Osteocyte (in vitro differentiated cells): ENCODE measurements around the gene IL22. TPM values are rescaled to one million over a fixed set of nuclear protein-coding genes. Genes with fewer than 3 reads are reported as not detected.
A peak's percentile ranks its signal among the peaks of the same experiment; 100 is the strongest.

Source experiments
- DNase-seq: peaks from one replicate; pipeline ENCODE4 v3.0.0; 2021; ENCODE audit warnings: mixed read lengths; ENCODE audit not compliant: unreplicated experiment; ENCODE audit errors: extremely low spot score
- H3K27ac Mint-ChIP-seq: one replicate; pipeline ENCODE4 v1.8.0; 2021; ENCODE audit warnings: mild to moderate bottlenecking, mixed read lengths; ENCODE audit not compliant: unreplicated experiment
- H3K27me3 Mint-ChIP-seq: one replicate; pipeline ENCODE4 v1.8.0; 2021; ENCODE audit warnings: mixed read lengths; ENCODE audit not compliant: unreplicated experiment
- H3K36me3 Mint-ChIP-seq: one replicate; pipeline ENCODE4 v1.8.0; 2021; ENCODE audit warnings: mixed read lengths; ENCODE audit not compliant: unreplicated experiment
- H3K4me1 Mint-ChIP-seq: one replicate; pipeline ENCODE4 v1.8.0; 2021; ENCODE audit warnings: mixed read lengths; ENCODE audit not compliant: unreplicated experiment
- H3K4me3 Mint-ChIP-seq: one replicate; pipeline ENCODE4 v1.8.0; 2021; ENCODE audit warnings: mild to moderate bottlenecking, moderate library complexity, mixed read lengths; ENCODE audit not compliant: unreplicated experiment
- H3K9me3 Mint-ChIP-seq: one replicate; pipeline ENCODE4 v1.8.0; 2021; ENCODE audit warnings: mixed read lengths; ENCODE audit not compliant: unreplicated experiment
- CTCF ChIP-seq: fragments of 200-600 bp; sonication (generic); IDR thresholded peaks from 2 replicates; pipeline ENCODE4 v1.5.0; 2021; ENCODE audit warnings: antibody characterized with exemption, mild to moderate bottlenecking, moderate library complexity
- total RNA-seq: library from RNA; stranded (reverse); gene quantifications from 2 replicates; pipeline ENCODE4 v1.2.1, GENCODE V29; 2021

IL22 gene
- total RNA-seq, 1 donor from 2014 or later: not detected

- Mint-ChIP-seq H3K4me3 (no peak overlapping the region), H3K9me3 (no peaks in the 10 kb centered on the region), H3K36me3 (no peaks in the 10 kb centered on the region), H3K27me3 (no peaks in the 10 kb centered on the region), H3K4me1 (peaks cover 18% of the 10 kb centered on the region), H3K27ac (no peak overlapping the region)
- no peak for DNase-seq
- TF ChIP-seq CTCF: no peak
These were observed 19.3 kb upstream of the IL22 start for GRCh38 chr12:68272732-68273131.

GRCh38 chr12:68271346-68271745, 17.9 kb upstream of the IL22 start:
- Mint-ChIP-seq H3K36me3 (no peaks in the 10 kb centered on the region), H3K27ac (no peak overlapping the region), H3K4me1 (peaks cover 21% of the 10 kb centered on the region), H3K27me3 (no peaks in the 10 kb centered on the region), H3K9me3 (no peaks in the 10 kb centered on the region), H3K4me3 (no peak overlapping the region)
- no peak for DNase-seq
- TF ChIP-seq CTCF: no peak

DNA sequence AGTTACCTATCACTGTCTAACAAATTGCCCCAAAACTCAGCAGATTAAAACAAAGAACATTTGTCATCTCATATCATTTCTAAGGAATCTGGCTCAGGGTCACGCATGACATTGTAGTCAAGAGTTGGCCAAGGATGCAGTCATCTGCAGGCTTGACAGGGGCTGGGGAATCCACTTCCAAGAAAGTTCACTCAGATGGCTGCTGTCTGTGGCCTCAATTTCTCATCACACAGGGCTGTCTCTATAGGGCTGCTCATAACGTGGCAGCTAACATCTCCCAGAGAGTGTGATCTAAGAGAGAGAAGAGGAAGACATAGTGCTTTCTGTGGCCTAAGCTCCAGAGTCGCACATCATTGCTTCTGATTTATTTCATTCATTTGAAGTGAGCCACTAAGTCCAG, 17.0 kb upstream of the IL22 start:
- H3K4me3 Mint-ChIP-seq: no peak overlapping the region
- H3K36me3 Mint-ChIP-seq: no peaks in the 10 kb centered on the region
- no peak overlapping the region for H3K27ac Mint-ChIP-seq
- H3K9me3 Mint-ChIP-seq: no peaks in the 10 kb centered on the region
- peaks cover 24% of the 10 kb centered on the region for H3K4me1 Mint-ChIP-seq
- no peak for DNase-seq
- TF ChIP-seq CTCF: no peak
- H3K27me3 Mint-ChIP-seq: no peaks in the 10 kb centered on the region

DNA sequence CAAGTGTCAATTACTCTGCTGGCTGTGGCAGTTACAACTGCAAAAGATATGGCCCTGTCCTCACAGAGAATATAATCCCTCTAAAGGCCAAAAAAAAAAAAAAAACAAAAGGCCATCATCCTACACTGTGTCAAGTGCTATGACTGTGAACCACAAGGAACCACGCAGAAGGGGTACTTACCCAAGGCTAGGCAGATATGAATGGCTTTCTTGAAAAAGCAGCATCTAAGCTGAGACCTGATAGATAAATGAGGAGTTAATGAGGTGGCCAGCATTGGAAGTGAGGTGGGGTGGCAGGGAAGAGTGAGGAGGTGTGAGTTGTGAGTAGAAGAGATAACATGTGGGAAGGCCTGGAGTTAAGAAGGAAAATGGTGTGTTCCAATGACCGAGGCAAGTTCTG, 16.4 kb upstream of the IL22 start:
- Mint-ChIP-seq H3K4me1 (peaks cover 28% of the 10 kb centered on the region), H3K27ac (no peak overlapping the region), H3K9me3 (no peaks in the 10 kb centered on the region), H3K36me3 (no peaks in the 10 kb centered on the region), H3K4me3 (no peak overlapping the region), H3K27me3 (no peaks in the 10 kb centered on the region)
- no peak for TF ChIP-seq CTCF
- no peak for DNase-seq

- peaks cover 32% of the 10 kb centered on the region for H3K4me1 Mint-ChIP-seq
- no peaks in the 10 kb centered on the region for H3K36me3 Mint-ChIP-seq
- no peak for TF ChIP-seq CTCF
- DNase-seq: no peak
- H3K27me3 Mint-ChIP-seq: no peaks in the 10 kb centered on the region
- peak overlapping the region; percentile 58 for H3K27ac Mint-ChIP-seq
- no peak overlapping the region for H3K4me3 Mint-ChIP-seq
- no peaks in the 10 kb centered on the region for H3K9me3 Mint-ChIP-seq
These were observed 15.6 kb upstream of the IL22 start for GRCh38 chr12:68268967-68269366.
